GM11168 (cell line): ENCODE data around the gene HECW1.

Source experiments
- in situ Hi-C: fragments of 300-500 bp; cut with MboI; formaldehyde crosslinking; loops from one replicate; pipeline ENCODE4 v1.12.0; 2022; ENCODE audit warnings: low sequenced_read_pairs; ENCODE audit not compliant: unreplicated experiment

Gene HECW1

DNA sequence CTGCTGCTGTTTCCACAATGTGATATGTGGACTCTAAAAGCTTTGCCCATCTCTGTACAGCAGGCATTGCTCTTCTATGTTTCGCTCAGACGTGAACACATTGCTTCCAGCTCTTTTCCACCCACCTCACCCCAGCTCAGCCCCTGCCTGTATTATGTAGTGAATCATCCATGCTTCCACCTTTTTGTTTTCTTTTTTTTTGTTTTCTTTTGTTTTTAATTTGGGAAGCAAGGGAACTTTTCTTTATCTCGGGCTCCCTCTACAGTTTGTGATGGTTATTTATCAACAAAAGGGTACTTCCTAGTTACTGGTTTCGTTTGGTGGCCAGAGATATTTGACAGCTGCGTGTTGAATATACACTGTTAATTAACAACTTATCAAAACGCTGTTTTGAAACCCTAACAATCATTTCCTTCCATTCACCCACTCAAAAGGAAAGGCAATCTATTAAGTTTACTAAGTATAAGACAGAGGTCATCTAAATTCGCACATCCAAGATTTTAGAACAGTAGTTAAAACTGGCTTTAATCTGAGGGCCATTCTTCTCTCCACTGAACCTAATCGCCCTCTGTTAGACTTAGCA is 342.6 kb downstream of the HECW1 start:
- in situ Hi-C loops = loop anchor here (25.0 kb wide), 1 partner anchor 518 kb away; the partner anchor contains the start of genes MRPL32 and PSMA2

DNA sequence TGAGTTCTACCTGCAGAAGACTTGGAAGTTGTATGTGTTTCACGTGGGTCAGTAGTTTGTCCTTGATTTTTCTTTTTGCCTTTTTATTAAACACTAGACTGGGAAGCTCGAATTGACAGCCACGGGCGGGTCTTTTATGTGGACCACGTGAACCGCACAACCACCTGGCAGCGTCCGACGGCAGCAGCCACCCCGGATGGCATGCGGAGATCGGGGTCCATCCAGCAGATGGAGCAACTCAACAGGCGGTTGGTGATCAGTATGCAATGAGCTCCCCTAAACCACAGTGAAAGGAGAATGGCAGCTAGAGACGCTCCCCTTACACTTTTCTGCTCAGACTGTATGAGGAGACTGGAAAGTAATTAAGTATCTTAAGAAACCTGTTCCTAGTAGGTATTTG is 343.8 kb downstream of the HECW1 start:
- in situ Hi-C loops = loop anchor here (25.0 kb wide), 1 partner anchor 519 kb away; the partner anchor contains the start of genes MRPL32 and PSMA2

GRCh38 chr7:43458330-43459018 is 346.0 kb downstream of the HECW1 start:
- in situ Hi-C loops = loop anchor here (25.0 kb wide), 1 partner anchor 521 kb away; the partner anchor contains the start of genes MRPL32 and PSMA2

GRCh38 chr7:43459019-43459337 is 346.5 kb downstream of the HECW1 start:
- in situ Hi-C loops = loop anchor here (25.0 kb wide), 1 partner anchor 522 kb away; the partner anchor contains the start of genes MRPL32 and PSMA2

DNA sequence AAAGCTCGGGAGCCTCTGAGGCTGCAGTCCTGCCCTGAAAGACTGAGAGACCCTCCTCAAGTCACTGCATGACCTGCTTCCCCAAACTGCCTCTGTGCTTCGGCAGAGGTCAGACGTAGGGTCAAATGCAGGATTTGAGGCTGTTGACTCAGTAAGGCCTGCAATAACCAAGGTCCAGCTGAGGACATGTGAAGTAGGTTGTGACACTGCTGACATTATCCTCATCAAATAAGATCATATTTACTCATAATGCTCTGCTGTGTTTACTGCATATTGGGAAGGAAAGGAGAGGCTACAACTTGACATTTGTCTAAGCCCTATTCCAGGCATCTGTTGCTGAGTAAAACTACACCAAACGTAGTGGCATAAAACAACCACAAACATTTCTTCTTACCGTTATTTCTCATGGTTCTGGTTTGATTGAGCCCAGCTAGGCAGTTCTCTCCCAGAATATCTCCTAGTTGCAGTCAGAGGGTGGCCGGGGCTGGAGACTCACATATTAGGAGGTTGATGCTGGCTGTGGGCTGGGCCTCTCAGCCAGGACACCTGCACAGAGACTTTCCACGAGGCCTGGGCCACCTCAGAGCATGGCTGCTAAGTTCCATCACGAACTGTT is 348.4 kb downstream of the HECW1 start:
- in situ Hi-C loops = loop anchor here (25.0 kb wide), 1 partner anchor 524 kb away; the partner anchor contains the start of genes MRPL32 and PSMA2

- in situ Hi-C loops = loop anchor here (25.0 kb wide), 1 partner anchor 524 kb away; the partner anchor contains the start of genes MRPL32 and PSMA2
Observed at GRCh38 chr7:43461349-43462024, 349.0 kb downstream of the HECW1 start.

DNA sequence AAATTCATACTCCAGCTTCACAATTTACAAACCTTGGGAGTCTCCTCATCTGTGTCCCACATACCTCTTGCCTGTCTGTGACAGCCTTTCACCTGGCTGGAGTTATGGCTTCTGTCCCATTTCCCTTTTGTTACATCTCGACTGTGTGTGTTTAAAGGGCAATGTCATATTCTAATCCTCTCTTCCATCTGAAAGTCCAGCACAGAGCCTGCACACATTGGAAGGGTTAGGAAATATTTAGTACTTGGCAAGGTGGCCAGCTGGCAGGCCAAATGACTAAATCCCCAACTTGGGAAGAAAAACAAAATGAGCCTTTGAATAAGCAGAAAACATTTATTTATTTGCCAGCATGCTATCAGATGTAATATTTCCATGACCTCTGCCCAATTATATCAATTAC is 350.4 kb downstream of the HECW1 start:
- in situ Hi-C loops = loop anchor here (25.0 kb wide), 1 partner anchor 526 kb away; the partner anchor contains the start of genes MRPL32 and PSMA2

DNA sequence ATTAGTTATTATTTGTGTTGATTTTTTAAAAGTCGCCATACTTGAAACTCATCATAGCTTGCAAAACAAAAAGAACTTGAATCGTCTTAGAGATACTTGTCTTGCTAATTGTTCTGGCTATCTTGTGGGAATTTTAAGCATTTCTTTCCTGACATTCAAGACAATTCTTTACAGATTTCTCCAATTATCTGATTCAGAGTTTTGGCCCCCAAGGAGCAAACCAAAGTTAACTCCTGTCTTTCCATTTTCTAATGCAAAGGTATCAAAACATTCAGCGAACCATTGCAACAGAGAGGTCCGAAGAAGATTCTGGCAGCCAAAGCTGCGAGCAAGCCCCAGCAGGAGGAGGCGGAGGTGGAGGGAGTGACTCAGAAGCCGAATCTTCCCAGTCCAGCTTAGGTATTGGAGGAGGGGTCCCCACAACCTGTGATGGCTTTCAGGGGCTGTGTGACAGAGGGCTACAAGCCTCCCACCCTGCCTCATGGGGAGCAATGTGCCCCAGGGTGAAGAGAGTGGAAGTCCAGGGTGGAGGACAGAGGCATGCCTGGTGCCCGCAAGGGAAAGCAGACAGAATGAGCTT is 351.0 kb downstream of the HECW1 start:
- in situ Hi-C loops = loop anchor here (25.0 kb wide), 1 partner anchor 526 kb away; the partner anchor contains the start of genes MRPL32 and PSMA2

GRCh38 chr7:43465581-43466554 is 353.4 kb downstream of the HECW1 start:
- in situ Hi-C loops = loop anchor here (25.0 kb wide), 1 partner anchor 529 kb away; the partner anchor contains the start of genes MRPL32 and PSMA2

GRCh38 chr7:43467406-43467805 is 355.0 kb downstream of the HECW1 start:
- in situ Hi-C loops = loop anchor here (25.0 kb wide), 1 partner anchor 530 kb away; the partner anchor contains the start of genes MRPL32 and PSMA2

- in situ Hi-C loops = loop anchor here (25.0 kb wide), 1 partner anchor 531 kb away; the partner anchor contains the start of genes MRPL32 and PSMA2
Observed at GRCh38 chr7:43467846-43468245, 355.4 kb downstream of the HECW1 start.

GRCh38 chr7:43469051-43469450 is 356.6 kb downstream of the HECW1 start:
- in situ Hi-C loops = loop anchor here (25.0 kb wide), 1 partner anchor 532 kb away; the partner anchor contains the start of genes MRPL32 and PSMA2

DNA sequence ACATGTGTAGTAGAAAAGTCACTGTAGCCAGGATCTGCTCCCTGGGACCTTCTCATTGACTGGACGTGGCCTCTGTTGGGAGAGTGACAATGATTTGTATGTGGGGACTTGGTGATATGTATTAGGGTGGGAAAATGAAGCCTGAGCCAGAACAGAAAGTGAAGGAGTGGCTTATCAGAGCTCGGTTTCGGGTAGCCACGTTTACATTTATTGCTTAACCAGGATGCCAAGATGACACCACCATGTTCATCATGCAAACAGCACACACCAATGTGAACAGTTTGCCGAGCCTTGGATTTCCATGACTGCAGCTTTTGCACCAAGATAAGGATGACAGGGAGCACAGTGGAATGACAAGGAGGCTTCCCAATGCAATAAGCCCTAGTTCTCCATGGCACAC is 357.7 kb downstream of the HECW1 start:
- in situ Hi-C loops = loop anchor here (25.0 kb wide), 1 partner anchor 533 kb away; the partner anchor contains the start of genes MRPL32 and PSMA2

GRCh38 chr7:43475983-43476382 is 363.5 kb downstream of the HECW1 start:
- in situ Hi-C loops = no loop called here

- in situ Hi-C loops = no loop called here
Observed at GRCh38 chr7:43476896-43477295, 364.4 kb downstream of the HECW1 start.

DNA sequence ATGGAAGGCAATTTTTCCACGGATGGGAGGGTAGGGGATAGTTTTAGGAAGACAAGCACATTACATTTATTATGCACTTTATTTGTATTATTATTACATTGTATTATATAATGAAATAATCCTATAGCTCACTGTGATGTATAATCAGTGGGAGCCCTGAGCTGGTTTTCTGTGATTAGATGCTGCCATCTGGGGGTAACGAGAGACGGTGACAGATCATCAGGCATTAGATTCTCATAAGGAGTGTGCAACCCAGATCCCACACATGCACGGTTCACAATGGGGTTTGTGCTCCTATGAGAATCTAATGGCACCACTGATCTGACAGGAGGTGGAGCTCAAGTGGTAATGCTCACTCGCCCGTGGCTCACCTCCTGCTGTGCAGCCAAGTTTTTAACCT is 366.6 kb downstream of the HECW1 start:
- in situ Hi-C loops = no loop called here

- in situ Hi-C loops = no loop called here
Observed at GRCh38 chr7:43479543-43479942, 367.1 kb downstream of the HECW1 start.

- in situ Hi-C loops = no loop called here
Observed at GRCh38 chr7:43480581-43480980, 368.1 kb downstream of the HECW1 start.
